Stomach smooth muscle (tissue), 2 donors: Measurements from ENCODE around the gene CECR2.
"Not testable (repeated sequence)": the region's sequence is repeated elsewhere in the genome, so short reads cannot be mapped to it uniquely, and the experiment has no call there.

ENCODE experiments used
- H3K27ac ChIP-seq: one replicate; pipeline ENCODE4 v1.7.0; 2013; ENCODE audit warnings: mild to moderate bottlenecking, low read length, inconsistent platforms
- H3K27me3 ChIP-seq, 2 donors: one replicate each; pipeline ENCODE4 v1.7.0; 2013; ENCODE audit warnings: low read length in 2 of 2; ENCODE audit not compliant: insufficient read depth in 2 of 2, control insufficient read depth in 1 of 2
- H3K36me3 ChIP-seq, 2 donors: one replicate each; pipeline ENCODE4 v1.7.0; 2013; ENCODE audit warnings: low read length in 2 of 2; ENCODE audit not compliant: control insufficient read depth in 2 of 2, insufficient read depth in 2 of 2
- H3K4me1 ChIP-seq: one replicate; pipeline ENCODE4 v1.7.0; 2013; ENCODE audit warnings: low read length; ENCODE audit not compliant: control insufficient read depth, insufficient read depth
- H3K4me3 ChIP-seq, 2 donors: one replicate each; pipeline ENCODE4 v1.7.0; 2013; ENCODE audit warnings: low read length in 2 of 2
- H3K9ac ChIP-seq, 2 donors: one replicate each; pipeline ENCODE4 v1.7.0; 2013; ENCODE audit warnings: low read length in 2 of 2, mild to moderate bottlenecking in 1 of 2
- H3K9me3 ChIP-seq, 2 donors: one replicate each; pipeline ENCODE4 v1.7.0; 2013; ENCODE audit warnings: low read length in 2 of 2; ENCODE audit not compliant: control insufficient read depth in 2 of 2
- donor health status: healthy.
- donor health status: Pancreatic carcinoma.

CECR2 gene

GRCh38 chr22:17501679-17502285 lies 132.5 kb downstream of the CECR2 start:
- Histone ChIP-seq H3K4me3 (no peak overlapping the region), H3K9me3 (no peaks in the 10 kb centered on the region), H3K36me3 (peaks cover 0 to 2% of the 10 kb centered on the region in 2 donors), H3K27ac (no peak overlapping the region), H3K9ac (no peak overlapping the region), H3K27me3 (peaks cover 0 to 2% of the 10 kb centered on the region in 2 donors), H3K4me1 (no peaks in the 10 kb centered on the region)

- Histone ChIP-seq H3K27me3 (no peaks in the 10 kb centered on the region), H3K27ac (no peak overlapping the region), H3K9me3 (no peaks in the 10 kb centered on the region), H3K4me1 (no peaks in the 10 kb centered on the region), H3K4me3 (no peak overlapping the region), H3K36me3 (peaks cover 0 to 2% of the 10 kb centered on the region in 2 donors), H3K9ac (no peak overlapping the region)
Observed at GRCh38 chr22:17508110-17508509, 138.8 kb downstream of the CECR2 start.

GRCh38 chr22:17512960-17513359 lies 143.7 kb downstream of the CECR2 start:
- Histone ChIP-seq H3K9ac (no peak overlapping the region), H3K4me3 (no peak overlapping the region), H3K9me3 (no peaks in the 10 kb centered on the region), H3K36me3 (no peaks in the 10 kb centered on the region), H3K27ac (no peak overlapping the region), H3K4me1 (no peaks in the 10 kb centered on the region), H3K27me3 (no peaks in the 10 kb centered on the region)

- Histone ChIP-seq H3K36me3 (no peaks in the 10 kb centered on the region), H3K4me1 (no peaks in the 10 kb centered on the region), H3K4me3 (no peak overlapping the region), H3K27me3 (no peaks in the 10 kb centered on the region), H3K9me3 (no peaks in the 10 kb centered on the region), H3K9ac (no peak overlapping the region), H3K27ac (no peak overlapping the region)
Observed at GRCh38 chr22:17513612-17514011, 144.4 kb downstream of the CECR2 start.

GRCh38 chr22:17514084-17514483 lies 144.8 kb downstream of the CECR2 start:
- no peaks in the 10 kb centered on the region for H3K4me1 ChIP-seq
- no peak overlapping the region for H3K27ac ChIP-seq
- H3K27me3 ChIP-seq = no peaks in the 10 kb centered on the region
- no peaks in the 10 kb centered on the region for H3K36me3 ChIP-seq
- H3K4me3 ChIP-seq = no peak overlapping the region
- no peak overlapping the region for H3K9ac ChIP-seq
- H3K9me3 ChIP-seq = no peaks in the 10 kb centered on the region

- Histone ChIP-seq H3K27me3 (no peaks in the 10 kb centered on the region), H3K27ac (no peak overlapping the region), H3K4me3 (no peak overlapping the region), H3K4me1 (no peaks in the 10 kb centered on the region), H3K36me3 (no peaks in the 10 kb centered on the region), H3K9ac (no peak overlapping the region), H3K9me3 (no peaks in the 10 kb centered on the region)
Observed at GRCh38 chr22:17518406-17518805, 149.1 kb downstream of the CECR2 start.

GRCh38 chr22:17521971-17522370 lies 152.7 kb downstream of the CECR2 start:
- H3K27ac ChIP-seq, H3K27me3 ChIP-seq, H3K9me3 ChIP-seq, H3K9ac ChIP-seq, H3K4me1 ChIP-seq, H3K36me3 ChIP-seq, H3K4me3 ChIP-seq: not testable (repeated sequence)

GRCh38 chr22:17523925-17524324 lies 154.7 kb downstream of the CECR2 start:
- H3K36me3 ChIP-seq = no peaks in the 10 kb centered on the region
- no peaks in the 10 kb centered on the region for H3K9me3 ChIP-seq
- no peak overlapping the region for H3K9ac ChIP-seq
- no peaks in the 10 kb centered on the region for H3K4me1 ChIP-seq
- H3K27ac ChIP-seq = no peak overlapping the region
- H3K27me3 ChIP-seq = peaks cover 0 to 2% of the 10 kb centered on the region in 2 donors
- no peak overlapping the region for H3K4me3 ChIP-seq

GRCh38 chr22:17536269-17536668 lies 167.0 kb downstream of the CECR2 start:
- peaks cover 3% of the 10 kb centered on the region for H3K4me1 ChIP-seq
- no peak overlapping the region for H3K9ac ChIP-seq
- H3K27ac ChIP-seq = no peak overlapping the region
- H3K36me3 ChIP-seq = no peaks in the 10 kb centered on the region
- H3K27me3 ChIP-seq = no peaks in the 10 kb centered on the region
- no peak overlapping the region for H3K4me3 ChIP-seq
- no peaks in the 10 kb centered on the region for H3K9me3 ChIP-seq

- Histone ChIP-seq H3K27ac (no peak overlapping the region), H3K9me3 (no peaks in the 10 kb centered on the region), H3K4me1 (peaks cover 3% of the 10 kb centered on the region), H3K9ac (no peak overlapping the region), H3K4me3 (no peak overlapping the region), H3K36me3 (no peaks in the 10 kb centered on the region), H3K27me3 (no peaks in the 10 kb centered on the region)
Observed at GRCh38 chr22:17537155-17537554, 167.9 kb downstream of the CECR2 start.

GRCh38 chr22:17540481-17540880 lies 171.2 kb downstream of the CECR2 start:
- Histone ChIP-seq H3K36me3 (no peaks in the 10 kb centered on the region), H3K9me3 (no peaks in the 10 kb centered on the region), H3K9ac (no peak overlapping the region), H3K4me3 (no peak overlapping the region), H3K27me3 (no peaks in the 10 kb centered on the region), H3K27ac (no peak overlapping the region), H3K4me1 (peaks cover 3% of the 10 kb centered on the region)
